ENCODE results near the gene EPO. TPM values are rescaled to one million over a fixed set of nuclear protein-coding genes. Genes with fewer than 3 reads are reported as not detected.

The EPO gene
- total RNA-seq, 2 experiments from 2014 or later, result not detected

- Histone ChIP-seq H3K9me3 (ENCODE audit: control insufficient read depth in 1 of 2, insufficient read depth in 1 of 2, low read length in 2 of 2) (no peaks in the 10 kb centered on the region), H3K4me1 (ENCODE audit: insufficient read depth, low read length) (peaks cover 24% of the 10 kb centered on the region), H3K36me3 (ENCODE audit: insufficient read depth, low read length) (no peaks in the 10 kb centered on the region), H3K27ac (ENCODE audit: low read depth in 1 of 2, low read length in 2 of 2) (peak overlapping the region; percentile 82 to 93), H3K4me3 (ENCODE audit: low read length) (peak overlapping the region; percentile 100), H3K27me3 (ENCODE audit: control insufficient read depth in 1 of 2, insufficient read depth in 2 of 2, low read length in 2 of 2) (no peaks in the 10 kb centered on the region)
- intact Hi-C loops (cut with DNase I, micrococcal nuclease), result loop anchor here (1.0 to 10.0 kb wide), 7 partner anchors 20 to 457 kb away; partner anchors contain the start of genes SLC12A9 (in 2 of the 2) and TRIM56 (in 1 of the 2)
- TF ChIP-seq CTCF (IDR thresholded peaks at IDR 0.05), result peak; percentile 99
- ATAC-seq (ENCODE audit: poor library complexity) (peak; percentile 50), DNase-seq (peak; percentile 57 to 83 (median 68))
- ChIA-PET CTCF (interaction anchor here (0.6 to 3.5 kb wide), 33 partner anchors 11 to 538 kb away, joined by 3 to 59 read pairs (median 4); partner anchors contain the start of genes EPO, FBXO24, GIGYF1 and LRCH4), POLR2A (interaction anchor here (0.7 to 2.6 kb wide), 29 partner anchors 10 to 605 kb away, joined by 3 to 36 read pairs (median 8); partner anchors contain the start of genes AGFG2, FBXO24, GIGYF1 and GNB2)
- Mint-ChIP-seq H3K9me3 (no peaks in the 10 kb centered on the region), H3K27ac (peak overlapping the region; percentile 85), H3K36me3 (ENCODE audit: low read depth) (peaks cover 9% of the 10 kb centered on the region), H3K4me1 (ENCODE audit: low read depth) (peaks cover 14% of the 10 kb centered on the region), H3K27me3 (no peaks in the 10 kb centered on the region), H3K4me3 (peak overlapping the region; percentile 98)
Observed at GRCh38 chr7:100705320-100705752, 14.9 kb upstream of the EPO start.

- POLR2A ChIA-PET, result interaction anchor here (0.7 to 2.6 kb wide), 33 partner anchors 11 to 606 kb away, joined by 3 to 36 read pairs (median 5); partner anchors contain the start of genes AGFG2, FBXO24, GIGYF1 and GNB2
- CTCF ChIA-PET, result interaction anchor here (0.6 to 3.5 kb wide), 33 partner anchors 12 to 537 kb away, joined by 3 to 59 read pairs (median 4); partner anchors contain the start of genes EPO, FBXO24, GIGYF1 and LRCH4
- Mint-ChIP-seq H3K27ac (peak within 1 kb of the TSS; percentile 85), H3K9me3 (no peaks in the 10 kb centered on the region), H3K4me3 (peak within 1 kb of the TSS; percentile 98), H3K36me3 (ENCODE audit: low read depth) (peaks cover 9% of the 10 kb centered on the region), H3K27me3 (no peaks in the 10 kb centered on the region), H3K4me1 (ENCODE audit: low read depth) (peaks cover 14% of the 10 kb centered on the region)
- H3K27me3 ChIP-seq (ENCODE audit: control insufficient read depth in 1 of 2, insufficient read depth in 2 of 2, low read length in 2 of 2), result no peaks in the 10 kb centered on the region
- DNase-seq (peak; percentile 95 to 99 (median 98)), ATAC-seq (ENCODE audit: poor library complexity) (peak; percentile 93)
- peak within 1 kb of the TSS; percentile 82 to 93 for H3K27ac ChIP-seq (ENCODE audit: low read depth in 1 of 2, low read length in 2 of 2)
- intact Hi-C loops (cut with DNase I, micrococcal nuclease), result loop anchor here (1.0 to 10.0 kb wide), 7 partner anchors 19 to 456 kb away; partner anchors contain the start of genes SLC12A9 (in 2 of the 2) and TRIM56 (in 1 of the 2)
- TF ChIP-seq CTCF (IDR thresholded peaks at IDR 0.05), result no peak
- no peaks in the 10 kb centered on the region for H3K9me3 ChIP-seq (ENCODE audit: control insufficient read depth in 1 of 2, insufficient read depth in 1 of 2, low read length in 2 of 2)
- no peaks in the 10 kb centered on the region for H3K36me3 ChIP-seq (ENCODE audit: insufficient read depth, low read length)
- peaks cover 24% of the 10 kb centered on the region for H3K4me1 ChIP-seq (ENCODE audit: insufficient read depth, low read length)
- peak within 1 kb of the TSS; percentile 100 for H3K4me3 ChIP-seq (ENCODE audit: low read length)
Observed at GRCh38 chr7:100705753-100706671, 14.3 kb upstream of the EPO start, which contains the start of gene POP7. Gene POP7 (plus strand): TSS chr7:100706121. CDS start chr7:100706831, 710 bp downstream.

DNA sequence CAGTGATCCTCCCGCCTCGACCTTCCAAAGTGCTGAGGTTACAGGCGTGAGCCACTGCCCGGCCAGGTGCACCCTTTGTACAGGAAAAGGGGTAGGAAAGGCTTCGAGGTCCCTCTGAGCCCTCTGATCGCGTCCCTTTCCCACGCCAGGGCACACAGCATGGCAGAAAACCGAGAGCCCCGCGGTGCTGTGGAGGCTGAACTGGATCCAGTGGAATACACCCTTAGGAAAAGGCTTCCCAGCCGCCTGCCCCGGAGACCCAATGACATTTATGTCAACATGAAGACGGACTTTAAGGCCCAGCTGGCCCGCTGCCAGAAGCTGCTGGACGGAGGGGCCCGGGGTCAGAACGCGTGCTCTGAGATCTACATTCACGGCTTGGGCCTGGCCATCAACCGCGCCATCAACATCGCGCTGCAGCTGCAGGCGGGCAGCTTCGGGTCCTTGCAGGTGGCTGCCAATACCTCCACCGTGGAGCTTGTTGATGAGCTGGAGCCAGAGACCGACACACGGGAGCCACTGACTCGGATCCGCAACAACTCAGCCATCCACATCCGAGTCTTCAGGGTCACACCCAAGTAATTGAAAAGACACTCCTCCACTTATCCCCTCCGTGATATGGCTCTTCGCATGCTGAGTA is 13.5 kb upstream of the EPO start:
- H3K4me3 Mint-ChIP-seq, result peak overlapping the region; percentile 98
- no peaks in the 10 kb centered on the region for H3K9me3 ChIP-seq (ENCODE audit: control insufficient read depth in 1 of 2, insufficient read depth in 1 of 2, low read length in 2 of 2)
- ChIA-PET CTCF (interaction anchor here (2.3 to 3.5 kb wide), 2 partner anchors 13 to 145 kb away, joined by 25 to 59 read pairs; partner anchors contain the start of genes GIGYF1 and SLC12A9), POLR2A (interaction anchor here (1.0 to 2.6 kb wide), 6 partner anchors 19 to 378 kb away, joined by 3 to 32 read pairs (median 18); partner anchors contain the start of genes FBXO24, LRCH4, MOSPD3 and SRRT)
- H3K4me3 ChIP-seq (ENCODE audit: low read length), result peak overlapping the region; percentile 100
- DNase-seq (peak in 1 of 14 experiments; percentile 40), ATAC-seq (ENCODE audit: poor library complexity) (no peak)
- H3K27me3 Mint-ChIP-seq, result no peaks in the 10 kb centered on the region
- H3K36me3 ChIP-seq (ENCODE audit: insufficient read depth, low read length), result no peaks in the 10 kb centered on the region
- peak overlapping the region in 1 of 2 donors; percentile 2 for H3K27ac ChIP-seq (ENCODE audit: low read depth in 1 of 2, low read length in 2 of 2)
- H3K27ac Mint-ChIP-seq, result peak overlapping the region; percentile 85
- peaks cover 24% of the 10 kb centered on the region for H3K4me1 ChIP-seq (ENCODE audit: insufficient read depth, low read length)
- H3K27me3 ChIP-seq (ENCODE audit: control insufficient read depth in 1 of 2, insufficient read depth in 2 of 2, low read length in 2 of 2), result no peaks in the 10 kb centered on the region
- TF ChIP-seq CTCF (IDR thresholded peaks at IDR 0.05), result no peak
- peaks cover 9% of the 10 kb centered on the region for H3K36me3 Mint-ChIP-seq (ENCODE audit: low read depth)
- H3K4me1 Mint-ChIP-seq (ENCODE audit: low read depth), result peaks cover 14% of the 10 kb centered on the region
- no peaks in the 10 kb centered on the region for H3K9me3 Mint-ChIP-seq
- intact Hi-C loops (cut with DNase I, micrococcal nuclease), result loop anchor here (5.0 to 10.0 kb wide), 4 partner anchors 131 to 456 kb away; partner anchors contain the start of gene TRIM56 (in 1 of the 2)

All from CD4-positive, alpha-beta T cell (primary cell).